ENCODE measurements around the gene CFAP299.

DNA sequence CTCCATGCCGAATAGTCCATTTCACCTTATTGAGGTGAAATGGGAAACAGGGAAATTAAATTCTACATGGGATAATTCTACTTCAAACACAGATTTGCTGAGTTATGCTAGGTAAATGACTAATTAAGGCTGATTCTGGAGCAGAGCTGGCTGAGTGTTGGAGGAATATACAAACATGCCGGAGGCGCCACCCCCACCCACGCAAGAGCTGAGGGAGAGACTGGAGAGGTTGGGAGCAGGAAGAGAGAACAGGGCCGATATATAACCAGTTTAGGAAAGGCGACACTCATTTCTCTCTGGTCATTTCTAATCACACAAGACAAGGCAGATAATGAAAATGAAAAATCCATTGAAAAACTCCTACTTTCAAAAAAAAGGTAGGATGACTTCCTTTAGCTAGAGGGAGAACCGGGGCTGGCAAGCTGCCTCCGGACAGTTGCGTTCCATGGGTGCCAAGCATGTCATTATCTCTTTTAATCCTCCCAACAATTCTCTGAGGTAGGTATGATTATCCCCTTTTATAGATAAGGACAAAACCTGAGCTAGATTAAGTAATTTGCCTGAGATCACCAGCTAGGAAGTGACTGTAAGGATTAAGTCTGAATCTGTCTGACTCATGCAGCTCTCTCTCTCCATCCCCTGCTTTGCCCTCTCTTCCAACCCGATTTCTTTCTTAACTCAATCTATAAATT lies 27.6 kb upstream of the CFAP299 start:
- TF ChIP-seq EZH2 (IDR thresholded peaks at IDR 0.05; ENCODE audit: borderline replicate concordance) = no peak
- TF ChIP-seq, protein P1, sequence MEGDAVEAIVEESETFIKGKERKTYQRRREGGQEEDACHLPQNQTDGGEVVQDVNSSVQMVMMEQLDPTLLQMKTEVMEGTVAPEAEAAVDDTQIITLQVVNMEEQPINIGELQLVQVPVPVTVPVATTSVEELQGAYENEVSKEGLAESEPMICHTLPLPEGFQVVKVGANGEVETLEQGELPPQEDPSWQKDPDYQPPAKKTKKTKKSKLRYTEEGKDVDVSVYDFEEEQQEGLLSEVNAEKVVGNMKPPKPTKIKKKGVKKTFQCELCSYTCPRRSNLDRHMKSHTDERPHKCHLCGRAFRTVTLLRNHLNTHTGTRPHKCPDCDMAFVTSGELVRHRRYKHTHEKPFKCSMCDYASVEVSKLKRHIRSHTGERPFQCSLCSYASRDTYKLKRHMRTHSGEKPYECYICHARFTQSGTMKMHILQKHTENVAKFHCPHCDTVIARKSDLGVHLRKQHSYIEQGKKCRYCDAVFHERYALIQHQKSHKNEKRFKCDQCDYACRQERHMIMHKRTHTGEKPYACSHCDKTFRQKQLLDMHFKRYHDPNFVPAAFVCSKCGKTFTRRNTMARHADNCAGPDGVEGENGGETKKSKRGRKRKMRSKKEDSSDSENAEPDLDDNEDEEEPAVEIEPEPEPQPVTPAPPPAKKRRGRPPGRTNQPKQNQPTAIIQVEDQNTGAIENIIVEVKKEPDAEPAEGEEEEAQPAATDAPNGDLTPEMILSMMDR (IDR thresholded peaks at IDR 0.05; ENCODE audit: poor library complexity) = no peak
